Adrenal gland (tissue), 12 donors: ENCODE data around the gene APOC3. TPM values are rescaled to one million over a fixed set of nuclear protein-coding genes. Genes with fewer than 3 reads are reported as not detected.
"Not testable (repeated sequence)": the region's sequence is repeated elsewhere in the genome, so short reads cannot be mapped to it uniquely, and the experiment has no call there.

Source experiments
- DNase-seq, 7 donors: peaks; one replicate each; pipeline ENCODE4 v3.0.0-alpha.2; 2019 to 2020
- H3K27ac ChIP-seq, 5 donors: fragments of 200-600 bp; sonication (generic) in 4 of 5; 1 replicate in 3 of 5; 2 replicates in 2 of 5; pipeline versions ENCODE4 v1.5.1 to v1.8.0; 2016 to 2020; ENCODE audit warnings: mild to moderate bottlenecking in 1 of 5
- H3K27me3 ChIP-seq: fragments of 200-600 bp; 2 replicates; pipeline ENCODE4 v1.8.0; 2021
- H3K36me3 ChIP-seq, 2 donors: fragments of 200-600 bp; replicated peaks in 1 of 2; 1 replicate in 1 of 2; 2 replicates in 1 of 2; pipeline versions ENCODE4 v1.5.1 to v1.8.0; 2018 to 2022
- H3K4me1 ChIP-seq, 2 donors: fragments of 200-600 bp; replicated peaks in 1 of 2; 1 replicate in 1 of 2; 2 replicates in 1 of 2; pipeline versions ENCODE4 v1.5.1 to v1.8.0; 2018 to 2021
- H3K4me3 ChIP-seq, 4 donors: fragments of 200-600 bp; sonication (generic) in 3 of 4; one replicate each; pipeline ENCODE4 v1.5.1; 2016 to 2018
- H3K9me3 ChIP-seq, 3 donors: fragments of 200-600 bp; sonication (generic) in 1 of 3; replicated peaks in 1 of 3; 1 replicate in 2 of 3; 2 replicates in 1 of 3; pipeline versions ENCODE4 v1.5.1 to v1.8.0; 2016 to 2021
- CTCF ChIP-seq, 6 experiments: fragments of 450-650 bp in 4 of 6; fragments of 200-600 bp in 2 of 6; sonication (generic) in 1 of 6; IDR thresholded peaks; 1 replicate in 5 of 6; 2 replicates in 1 of 6; pipeline versions ENCODE4 v1.5.1 to v1.8.0; 2016 to 2021; ENCODE audit warnings: antibody characterized with exemption in 6 of 6, mild to moderate bottlenecking in 2 of 6, moderate library complexity in 1 of 6
- POLR2A ChIP-seq, 2 donors: fragments of 450-650 bp; IDR thresholded peaks; one replicate each; pipeline ENCODE4 v1.6.1; 2017; ENCODE audit warnings: antibody characterized with exemption in 2 of 2, mild to moderate bottlenecking in 2 of 2, moderate library complexity in 1 of 2
- WGBS, 4 donors: extraction: QIAGEN DNeasy Blood & Tissue Kit in 2 of 4; methylation state at CpG; one replicate each; pipeline versions ENCODE4 v1.1.5 to v1.1.7; 2013 to 2017; 5-methylcytosine and 5-hydroxymethylcytosine counted together
- intact Hi-C, 2 donors: fragments of 100-400 bp; cut with DNase I; formaldehyde crosslinking; loops; one replicate each; pipeline versions ENCODE4 v1.14.1 to v1.15.0; 2022 to 2023
- polyA plus RNA-seq, 3 donors: library from polyadenylated mRNA; stranded (reverse); fragments of 200-250 nt in 2 of 3; fragments of 350-450 nt in 1 of 3; fragmentation: Illumina TruSeq in 1 of 3; extraction: RNeasy Lipid Tissue Mini Kit (QIAGEN cat#74804) in 1 of 3; gene quantifications; one replicate each; pipeline ENCODE4 v1.2.3, GENCODE V29; 2013 to 2014
- total RNA-seq, 9 donors: library from RNA; depleted of rRNA in 4 of 9; stranded (reverse); fragments of >200 nt in 4 of 9; fragments of 120-200 nt in 1 of 9; fragmentation: NEBNext Ultra II Directional in 1 of 9; extraction: Animal tissue kit (Norgen Biotek cat#: 25700) in 1 of 9; gene quantifications; one replicate each; pipeline versions ENCODE4 v1.1.0 to v1.2.4, GENCODE V29; 2013 to 2023
- donor health status: healthy with polysubstance abuse.
- donor health status: Bipolar disorder and iron deficiency.
- donor health status: DM: yes; HTN: yes; CAD: no.
- donor health status: DM: no; HTN: no; CAD: no.
- donor health status: DM: no; HTN: no; CAD: no.
- donor health status: DM: yes; HTN: yes; CAD: no.

The APOC3 gene
- total and polyA plus RNA-seq, 12 donors: 0.20 to 3.1 (median 1.0) TPM; not detected in 5

GRCh38 chr11:116832350-116833290, 2.9 kb downstream of the APOC3 start:
- H3K36me3 ChIP-seq: no peaks in the 10 kb centered on the region
- intact Hi-C loops: no loop called here
- H3K27me3 ChIP-seq: no peaks in the 10 kb centered on the region
- DNase-seq: no peak
- H3K9me3 ChIP-seq: no peaks in the 10 kb centered on the region
- 80 to 85% (median 82%) methylated on average over 7 to 13 of the region's 13 CpGs for WGBS, 4 donors
- no peak for TF ChIP-seq CTCF (IDR thresholded peaks at IDR 0.05)
- no peak for TF ChIP-seq POLR2A (IDR thresholded peaks at IDR 0.05)
- H3K27ac ChIP-seq: no peak overlapping the region
- H3K4me1 ChIP-seq: peaks cover 9 to 17% of the 10 kb centered on the region in 2 donors
- H3K4me3 ChIP-seq: no peak overlapping the region

- no peak overlapping the region for H3K27ac ChIP-seq
- H3K27me3 ChIP-seq: no peaks in the 10 kb centered on the region
- no peak overlapping the region for H3K4me3 ChIP-seq
- H3K9me3 ChIP-seq: no peaks in the 10 kb centered on the region
- intact Hi-C loops: no loop called here
- TF ChIP-seq POLR2A (IDR thresholded peaks at IDR 0.05): no peak
- no peak for TF ChIP-seq CTCF (IDR thresholded peaks at IDR 0.05)
- peaks cover 9 to 17% of the 10 kb centered on the region in 2 donors for H3K4me1 ChIP-seq
- DNase-seq: no peak
- 92 to 98% (median 94%) methylated on average over 10 of the region's 10 CpGs for WGBS, 4 donors
- H3K36me3 ChIP-seq: no peaks in the 10 kb centered on the region
Measured at GRCh38 chr11:116833491-116833815, 3.7 kb downstream of the APOC3 start.

- WGBS, 4 donors: 77 to 85% (median 84%) methylated on average over 10 to 14 of the region's 14 CpGs
- H3K4me1 ChIP-seq: peaks cover 9 to 17% of the 10 kb centered on the region in 2 donors
- intact Hi-C loops: no loop called here
- H3K27me3 ChIP-seq: no peaks in the 10 kb centered on the region
- no peaks in the 10 kb centered on the region for H3K36me3 ChIP-seq
- no peaks in the 10 kb centered on the region for H3K9me3 ChIP-seq
- no peak overlapping the region for H3K4me3 ChIP-seq
- no peak for TF ChIP-seq CTCF (IDR thresholded peaks at IDR 0.05)
- no peak for TF ChIP-seq POLR2A (IDR thresholded peaks at IDR 0.05)
- H3K27ac ChIP-seq: no peak overlapping the region
- DNase-seq: peak in 2 of 7 donors; percentile 21 to 37
Measured at GRCh38 chr11:116833816-116834534, 4.3 kb downstream of the APOC3 start.

GRCh38 chr11:116834535-116835041, 4.9 kb downstream of the APOC3 start:
- intact Hi-C loops: loop anchor here in 1 of 2 donors (5.0 kb wide), 1 partner anchor 42 kb away; the partner anchor contains the start of gene APOA5
- peaks cover 9 to 17% of the 10 kb centered on the region in 2 donors for H3K4me1 ChIP-seq
- H3K9me3 ChIP-seq, H3K27me3 ChIP-seq, H3K4me3 ChIP-seq, H3K27ac ChIP-seq, DNase-seq, H3K36me3 ChIP-seq: not testable (repeated sequence)
- whole genome bisulfite sequencing, 4 donors: 79 to 93% (median 83%) methylated on average over 11 to 13 of the region's 13 CpGs
